OCI-M1 (cell line): ENCODE results near the gene UNC93B1.
A peak's percentile ranks its signal among the peaks of the same experiment; 100 is the strongest.
"Not testable (repeated sequence)": the region's sequence is repeated elsewhere in the genome, so short reads cannot be mapped to it uniquely, and the experiment has no call there.

Experiments used
- DNase-seq: peaks from one replicate; lab custom pipeline; 2025; lab: John Stamatoyannopoulos, UW

UNC93B1 gene

DNA sequence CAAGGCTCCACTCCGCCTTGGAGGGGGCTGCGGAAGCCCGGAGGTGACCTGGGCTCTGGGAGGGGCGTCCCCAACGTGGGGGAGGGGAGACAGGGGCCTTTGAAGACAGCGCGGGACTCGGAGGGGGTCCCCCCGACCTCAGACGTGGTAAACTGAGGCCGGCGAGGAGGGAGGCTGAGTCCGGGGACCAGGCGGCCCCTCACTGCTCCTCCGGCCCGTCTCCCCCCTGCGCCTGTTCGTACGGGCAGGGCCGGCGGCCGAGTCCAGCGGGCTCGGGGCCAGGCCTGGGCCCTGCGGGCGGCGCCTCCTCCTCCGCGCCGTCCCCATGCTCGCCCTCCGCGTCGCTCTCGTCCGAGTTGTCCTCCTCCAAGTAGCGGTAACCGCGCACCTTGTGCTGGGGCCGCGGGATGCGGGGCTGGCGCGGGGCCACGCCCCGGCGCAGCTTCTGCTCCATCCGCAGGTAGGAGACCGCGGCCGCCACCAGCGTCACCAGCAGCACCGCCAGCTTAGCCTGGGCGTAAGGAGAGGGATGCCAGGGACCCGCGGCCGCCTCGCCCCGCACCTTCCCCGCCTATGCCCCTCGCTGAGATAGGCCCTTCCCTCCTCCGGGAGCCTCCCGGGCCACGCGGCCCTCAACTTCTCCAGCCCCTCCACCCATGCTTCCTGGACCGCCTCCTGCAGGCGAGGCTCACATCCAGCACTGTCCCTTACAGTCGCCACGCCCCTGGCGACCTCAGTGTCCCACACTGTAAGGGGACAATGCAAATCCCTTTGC, 12.4 kb downstream of the UNC93B1 start:
- DNase-seq: not testable (repeated sequence)

DNA sequence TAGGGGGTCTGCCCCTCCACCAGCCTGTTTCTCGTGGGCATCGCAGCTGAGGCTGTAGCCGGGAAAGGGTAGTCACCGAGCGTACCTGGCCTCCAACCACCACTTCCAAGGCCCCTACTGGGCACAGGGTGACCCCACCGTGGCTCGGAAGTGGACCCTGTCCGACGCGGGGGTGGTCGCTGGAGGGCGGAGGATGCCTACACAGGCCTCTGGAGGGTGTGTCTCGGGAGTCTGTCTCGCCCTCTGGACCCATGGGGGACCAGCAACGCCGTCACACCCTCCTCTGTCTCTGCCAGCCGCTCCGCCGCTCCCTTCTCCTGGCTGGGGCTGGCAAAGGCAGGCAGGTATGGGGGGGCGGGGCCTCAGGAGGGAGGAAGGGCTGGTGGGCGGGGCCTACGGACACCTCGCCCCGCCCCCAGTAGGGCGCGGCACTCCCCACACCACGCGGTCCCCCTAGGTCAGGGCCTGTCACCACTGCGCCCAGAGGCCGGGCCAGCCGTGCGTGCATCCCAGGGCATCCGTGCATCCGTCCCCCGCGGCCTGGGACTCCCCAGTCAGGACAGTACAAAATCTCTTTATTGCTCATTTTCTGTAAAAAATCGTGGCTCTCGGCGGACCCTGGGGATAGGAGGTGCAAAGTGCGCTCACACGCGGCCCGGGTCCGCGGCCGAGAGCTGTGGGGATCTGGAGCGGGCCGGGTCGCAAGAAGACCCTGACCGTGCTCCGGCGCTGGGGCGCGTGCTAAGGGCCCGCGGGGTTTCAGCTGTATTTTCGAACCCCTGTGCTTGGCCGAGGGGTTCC, 13.2 kb downstream of the UNC93B1 start:
- DNase-seq: not testable (repeated sequence)

DNA sequence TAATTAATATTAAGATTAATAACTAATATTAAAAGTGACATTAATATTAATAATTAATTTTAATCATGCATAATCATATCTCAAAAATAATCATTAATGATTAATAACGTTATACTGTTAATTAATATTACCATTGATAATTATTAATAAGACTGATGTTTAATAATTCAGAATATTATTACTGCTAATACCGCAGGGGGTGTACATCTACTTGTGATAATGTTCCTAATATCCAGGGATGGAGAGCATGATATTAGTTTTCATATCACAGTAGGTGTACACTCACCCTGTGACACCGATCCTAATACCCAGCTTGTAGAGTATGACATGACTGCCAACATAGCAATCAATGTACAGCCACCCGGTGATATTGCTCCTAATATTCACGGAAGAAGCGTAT, 18.6 kb downstream of the UNC93B1 start:
- DNase-seq: not testable (repeated sequence)

DNA sequence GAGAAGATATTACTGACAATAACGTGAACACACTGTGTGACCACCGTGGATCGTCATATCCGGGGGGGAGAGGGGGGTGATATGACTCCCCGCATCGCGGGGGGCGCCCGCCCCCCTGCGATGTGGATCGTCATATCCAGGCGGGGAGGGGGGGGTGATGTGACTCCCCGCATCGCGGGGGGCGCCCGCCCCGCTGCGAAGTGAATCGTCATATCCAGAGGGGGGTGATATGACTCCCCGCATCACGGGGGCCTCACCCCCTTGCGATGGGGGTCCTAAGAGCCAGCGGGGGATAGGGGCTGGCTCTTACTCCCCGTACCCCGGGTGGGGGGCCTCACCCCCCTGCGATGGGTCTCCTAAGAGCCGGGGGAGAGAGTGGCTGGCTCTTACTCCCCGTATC, 19.9 kb downstream of the UNC93B1 start:
- no peak for DNase-seq

DNA sequence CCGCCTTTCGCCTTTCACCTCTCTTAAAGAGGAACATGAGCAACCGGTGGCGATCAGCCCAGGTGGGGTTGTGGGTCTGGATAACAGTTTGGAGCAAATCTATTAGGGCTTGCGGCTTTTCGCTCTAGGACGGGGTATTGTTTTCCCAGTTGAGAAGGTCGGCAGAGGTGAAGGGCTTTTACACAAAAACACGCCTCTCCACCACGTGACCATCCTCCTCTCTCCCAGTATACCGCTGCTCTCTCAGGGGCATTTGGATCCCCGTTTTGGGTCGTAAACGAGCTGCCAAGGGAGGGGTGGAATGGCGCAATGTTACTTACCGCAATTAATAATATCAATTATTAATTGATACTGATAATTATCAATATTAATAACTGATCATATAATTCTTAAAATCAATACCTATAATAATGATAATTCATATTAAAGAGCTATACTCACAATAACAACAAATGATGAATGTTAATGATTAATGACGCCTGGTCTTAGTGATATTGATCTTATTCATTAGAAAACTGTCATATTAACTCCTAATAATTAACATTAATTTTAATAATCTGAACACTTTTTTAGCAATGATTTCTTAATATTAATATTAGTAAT, 21.5 kb downstream of the UNC93B1 start:
- not testable (repeated sequence) for DNase-seq

DNA sequence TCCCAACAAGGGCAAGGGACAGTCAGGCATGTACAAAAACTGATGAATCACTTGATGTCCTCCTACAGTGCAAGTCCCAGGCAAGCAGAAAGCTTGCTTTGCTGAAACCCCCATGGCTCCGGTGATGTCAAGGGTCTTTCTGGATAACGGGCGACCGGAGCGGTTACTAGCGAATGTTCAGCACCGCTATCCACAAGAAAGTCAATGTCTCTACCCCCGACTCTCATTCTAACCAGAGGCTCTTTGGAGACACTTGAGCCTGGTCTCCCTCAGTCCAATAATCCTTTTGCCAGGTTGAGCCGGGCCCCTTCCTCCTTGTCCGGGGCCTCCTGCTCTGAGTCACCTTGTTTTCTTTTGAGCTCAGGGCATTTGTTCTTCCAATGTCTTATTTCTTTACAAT, 22.7 kb downstream of the UNC93B1 start:
- DNase-seq: not testable (repeated sequence)

DNA sequence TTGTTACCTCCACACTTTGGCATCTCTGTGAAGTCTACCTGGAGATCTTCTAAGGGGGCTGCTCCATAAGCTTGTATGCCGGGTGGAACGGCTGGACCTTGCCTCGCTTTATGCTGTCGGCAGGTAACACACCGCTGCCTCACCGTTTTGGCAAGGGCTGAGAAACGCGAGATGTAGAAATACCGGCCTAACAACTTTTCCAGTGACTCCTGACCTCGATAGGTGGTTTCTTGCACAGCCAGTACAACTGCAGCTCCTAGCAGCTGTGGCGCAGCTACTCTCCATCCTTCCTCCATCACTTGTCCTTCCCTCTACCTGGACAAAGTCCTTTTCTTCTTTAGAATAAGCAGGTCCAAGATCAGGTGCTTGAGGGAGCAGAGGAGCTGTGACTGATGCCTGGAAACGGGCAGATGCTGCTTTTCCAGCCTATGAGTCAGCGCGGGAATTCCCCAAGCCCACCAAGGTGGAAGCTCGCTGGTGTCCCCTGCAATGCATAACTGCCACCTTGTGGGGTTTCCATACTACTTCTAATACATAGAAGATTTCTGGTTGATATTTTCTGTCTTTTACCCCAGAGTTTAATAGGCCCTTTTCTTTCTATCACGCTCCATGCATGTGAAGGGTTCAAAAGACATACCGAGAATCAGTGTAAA, 25.0 kb downstream of the UNC93B1 start:
- not testable (repeated sequence) for DNase-seq

DNA sequence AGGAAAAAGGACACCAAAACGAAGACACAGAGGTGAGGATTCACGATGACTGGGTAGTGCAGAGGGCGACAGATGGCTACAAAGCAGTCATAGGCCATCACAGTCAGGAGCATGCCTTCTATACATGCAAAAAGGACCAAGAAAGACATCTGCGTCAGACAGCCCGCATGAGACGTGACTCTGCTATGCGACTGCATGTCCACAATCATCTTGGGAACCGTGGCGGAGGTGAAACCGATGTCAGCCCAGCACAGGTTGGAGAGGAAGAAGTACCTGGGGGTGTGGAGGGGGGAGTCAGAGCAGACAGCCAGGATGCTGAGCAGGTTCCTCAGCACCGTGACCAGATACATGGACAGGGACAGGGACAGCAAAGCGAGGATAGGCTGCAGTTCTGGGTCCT, 29.2 kb downstream of the UNC93B1 start:
- DNase-seq: not testable (repeated sequence)

DNA sequence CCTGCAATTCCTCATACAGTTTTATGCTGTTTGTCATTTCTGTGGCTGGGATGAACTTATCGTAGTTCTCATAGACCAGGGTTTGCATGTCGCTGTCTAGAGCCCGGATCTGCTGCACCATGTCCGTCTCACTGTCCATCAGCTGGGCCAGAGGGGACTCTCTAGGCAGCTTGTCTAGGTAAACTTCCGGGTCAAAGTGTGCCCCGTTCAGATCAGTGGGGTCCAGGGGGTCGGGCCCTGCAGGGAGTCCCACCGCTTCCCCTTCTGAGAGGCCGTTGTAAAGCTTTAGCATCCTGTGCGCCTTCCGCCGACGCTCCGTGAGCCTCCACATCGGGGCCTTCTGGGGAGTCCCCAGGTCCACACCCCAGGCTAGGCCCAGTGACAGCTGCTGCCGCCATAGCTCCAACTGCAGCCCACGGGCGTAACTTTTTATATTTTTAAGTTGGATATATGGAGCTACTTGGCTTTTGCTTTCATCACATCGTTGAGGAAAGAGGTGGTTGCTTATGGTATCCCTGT, 38.0 kb downstream of the UNC93B1 start:
- DNase-seq: not testable (repeated sequence)

DNA sequence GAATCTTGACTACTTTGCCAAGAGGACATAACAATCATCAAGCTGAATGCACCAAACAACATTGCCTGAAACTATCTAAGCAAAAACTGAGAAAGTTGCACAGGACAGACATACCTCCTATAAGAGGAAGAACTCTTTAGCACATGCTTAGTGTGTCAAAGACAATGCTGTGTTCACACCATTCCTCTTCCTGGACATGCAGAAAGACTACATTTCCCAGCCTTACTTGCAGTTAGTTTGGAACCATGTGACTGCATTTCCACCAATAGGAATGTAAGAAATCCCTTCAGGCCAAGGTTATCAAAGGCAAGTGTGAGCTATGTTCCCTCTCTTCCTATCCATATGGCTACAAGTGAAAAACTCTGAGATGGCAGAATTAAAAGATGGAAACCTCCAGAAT, 39.2 kb downstream of the UNC93B1 start:
- not testable (repeated sequence) for DNase-seq

DNA sequence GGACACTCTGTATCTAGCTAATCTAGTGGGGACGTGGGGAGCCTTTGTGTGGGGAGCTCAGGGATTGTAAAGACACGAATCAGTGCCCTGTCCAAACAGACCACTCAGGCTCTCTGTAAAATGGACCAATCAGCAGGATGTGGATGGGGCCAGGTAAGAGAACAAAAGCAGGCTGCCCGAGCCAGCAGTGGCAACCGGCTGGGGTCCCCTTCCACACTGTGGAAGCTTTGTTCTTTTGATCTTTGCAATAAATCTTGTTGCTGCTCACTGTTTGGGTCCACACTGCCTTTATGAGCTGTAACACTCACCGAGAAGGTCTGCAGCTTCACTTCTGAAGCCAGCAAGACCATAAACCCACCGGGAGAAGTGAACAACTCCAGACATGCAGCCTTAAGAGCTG, 40.0 kb downstream of the UNC93B1 start:
- DNase-seq: not testable (repeated sequence)

DNA sequence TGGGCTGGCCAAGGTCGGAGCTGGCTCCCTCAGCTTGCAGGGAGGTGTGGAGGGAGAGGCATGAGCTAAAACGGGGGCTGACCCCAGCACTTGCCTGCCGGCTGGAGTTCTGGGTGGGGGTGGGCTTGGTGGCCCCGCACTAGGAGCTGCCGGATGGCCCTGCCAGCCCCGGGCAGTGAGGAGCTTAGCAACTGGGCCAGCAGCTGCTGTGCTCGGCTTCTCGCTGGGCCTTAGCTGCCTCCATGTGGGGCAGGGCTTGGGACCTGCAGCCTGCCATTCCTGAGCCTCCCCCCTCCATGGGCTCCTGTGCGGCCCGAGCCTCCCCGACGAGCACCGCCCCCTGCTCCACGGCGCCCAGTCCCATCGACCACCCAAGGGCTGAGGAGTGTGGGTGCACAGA, 40.7 kb downstream of the UNC93B1 start:
- not testable (repeated sequence) for DNase-seq

DNA sequence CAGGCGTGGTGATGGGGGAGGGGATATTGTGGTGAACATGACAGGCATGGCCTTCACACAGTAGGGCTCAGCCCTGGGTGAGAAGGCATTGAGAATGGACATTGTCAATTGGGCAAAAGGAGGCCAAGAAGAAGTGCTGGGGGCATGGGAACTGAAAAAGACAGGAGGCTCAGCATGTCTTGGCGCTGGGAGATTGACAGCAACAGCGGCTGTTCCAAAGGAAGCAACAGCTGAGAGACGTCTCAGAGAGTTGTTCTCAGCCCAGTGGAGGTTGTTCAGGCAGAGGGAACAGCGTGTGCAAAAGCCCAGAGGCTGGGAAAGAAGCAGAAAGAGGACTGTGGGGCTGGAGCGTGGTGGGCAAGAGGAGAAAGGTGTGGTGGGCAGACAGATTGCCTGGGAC, 47.7 kb downstream of the UNC93B1 start:
- not testable (repeated sequence) for DNase-seq

DNA sequence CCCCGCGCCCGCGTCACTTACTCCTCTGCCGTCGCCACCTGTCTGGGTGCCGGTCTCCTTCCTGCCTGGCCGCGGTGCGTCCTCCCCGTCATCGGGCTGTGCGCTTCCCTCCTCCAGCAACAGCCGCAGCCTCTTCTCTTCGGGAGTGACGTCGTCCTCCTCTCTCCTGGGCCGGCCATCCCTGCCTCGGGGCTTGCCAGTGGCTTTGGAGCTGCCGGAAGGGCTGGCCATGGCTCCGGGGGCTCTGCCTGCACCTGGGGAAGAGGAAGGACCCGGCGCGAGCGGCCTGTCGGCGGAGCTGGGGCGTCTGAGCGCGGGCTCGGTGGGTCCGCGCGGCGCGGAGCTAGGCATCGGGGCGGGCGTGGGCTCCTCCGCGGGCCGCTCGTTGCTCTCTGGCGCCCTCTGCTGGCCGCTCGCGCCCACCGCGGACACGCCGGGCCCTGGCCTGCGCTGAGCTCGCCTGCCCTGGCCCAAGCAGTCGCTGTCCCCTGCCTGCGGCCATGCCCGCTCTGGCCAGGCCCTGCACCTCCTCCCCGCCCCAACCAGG, 48.4 kb downstream of the UNC93B1 start:
- DNase-seq: peak; percentile 79

DNA sequence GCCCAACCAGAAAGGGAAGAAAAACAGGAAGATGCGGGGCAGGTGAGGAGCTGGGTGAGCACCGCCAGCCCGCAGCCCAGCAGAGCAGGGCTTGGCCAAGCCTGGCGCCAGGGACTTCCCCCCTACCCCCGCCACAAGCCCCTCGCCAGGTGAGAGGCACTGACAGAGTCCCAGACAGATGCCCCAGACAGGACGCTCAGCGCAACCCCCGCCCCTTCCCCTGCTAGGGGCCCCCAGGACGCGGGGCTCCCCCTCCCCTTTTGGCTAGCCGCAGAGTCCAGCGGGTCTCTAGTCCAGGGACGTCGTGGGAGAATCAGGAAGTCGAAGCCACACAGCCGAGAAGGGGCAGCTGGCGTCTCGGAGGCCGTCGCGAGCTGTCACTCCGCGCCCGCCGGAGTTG, 48.9 kb downstream of the UNC93B1 start:
- not testable (repeated sequence) for DNase-seq

DNA sequence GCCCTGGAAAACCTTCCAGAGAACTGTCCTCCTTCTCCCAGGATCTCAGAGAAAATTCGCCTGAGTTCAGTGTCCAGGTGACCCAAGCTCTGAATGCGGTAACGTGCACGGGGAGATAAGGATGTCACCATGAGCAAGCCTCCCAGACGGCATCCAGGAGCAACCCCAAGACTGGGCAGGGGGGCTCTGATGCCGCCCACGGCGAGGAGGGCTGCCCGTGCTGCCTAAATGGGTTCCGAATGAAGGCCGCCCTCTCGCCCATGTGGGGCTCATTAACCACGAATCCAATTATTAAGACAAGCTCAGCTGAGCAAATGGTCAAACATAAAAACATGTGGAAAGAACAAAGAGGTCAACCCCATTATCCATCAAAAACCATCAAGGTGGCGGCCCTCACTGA, 49.6 kb downstream of the UNC93B1 start:
- not testable (repeated sequence) for DNase-seq

DNA sequence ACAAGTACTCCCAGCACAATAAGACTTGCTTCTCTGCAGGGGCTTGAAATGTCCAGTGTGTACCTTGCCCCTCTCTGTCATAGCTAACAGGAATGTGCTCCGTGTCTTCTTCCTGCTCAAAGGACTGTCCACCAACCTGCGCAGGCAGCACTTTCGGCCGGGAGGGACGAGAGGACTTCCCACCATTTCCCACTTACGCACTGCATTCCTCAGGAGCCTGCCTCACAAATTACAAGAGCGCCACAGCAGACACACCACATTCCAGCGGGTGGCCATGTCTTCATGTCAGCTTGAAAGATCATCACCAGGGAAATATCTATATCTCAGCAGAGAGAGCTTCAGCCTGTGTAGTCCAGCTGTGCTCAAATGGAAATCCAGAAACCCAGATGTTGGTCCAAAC, 53.2 kb downstream of the UNC93B1 start:
- DNase-seq: not testable (repeated sequence)

DNA sequence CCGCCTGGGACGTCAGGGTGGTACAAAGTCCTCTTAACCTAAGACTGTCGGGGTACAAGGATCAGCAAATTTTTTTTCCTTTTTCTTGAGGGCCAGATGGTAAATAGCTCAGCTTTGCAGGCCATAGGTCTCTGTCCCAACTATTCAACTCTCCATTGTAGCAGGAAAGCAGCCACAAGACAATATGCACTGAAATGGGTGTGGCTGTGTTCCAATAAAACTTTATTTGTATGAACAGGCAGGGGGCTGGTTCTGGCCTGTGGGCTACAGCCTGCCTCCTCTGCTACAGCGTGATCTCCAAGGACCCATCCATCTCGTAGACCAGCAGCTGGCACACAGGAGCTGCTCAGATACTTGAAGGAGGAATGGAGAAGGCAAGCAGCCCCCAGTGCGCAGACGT, 56.1 kb downstream of the UNC93B1 start:
- DNase-seq: not testable (repeated sequence)

DNA sequence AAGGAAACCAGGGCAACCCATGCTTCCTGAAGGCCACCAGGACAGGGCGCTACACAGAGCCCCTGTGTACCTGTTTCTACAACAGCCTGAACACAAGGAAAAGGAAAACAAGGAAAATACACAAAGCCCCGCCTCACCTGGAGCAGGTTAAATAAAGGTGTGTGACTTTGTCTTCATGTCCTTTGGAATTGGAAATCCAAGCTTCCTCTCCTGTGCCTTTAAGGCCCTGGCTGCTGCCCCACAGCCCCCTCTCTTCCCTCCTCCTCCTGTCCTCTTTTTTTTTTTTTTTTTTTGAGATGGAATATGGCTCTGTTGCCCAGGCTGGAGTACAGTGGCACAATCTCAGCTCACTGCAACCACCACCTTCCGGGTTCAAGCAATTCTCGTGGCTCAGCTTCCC, 57.5 kb downstream of the UNC93B1 start:
- not testable (repeated sequence) for DNase-seq

DNA sequence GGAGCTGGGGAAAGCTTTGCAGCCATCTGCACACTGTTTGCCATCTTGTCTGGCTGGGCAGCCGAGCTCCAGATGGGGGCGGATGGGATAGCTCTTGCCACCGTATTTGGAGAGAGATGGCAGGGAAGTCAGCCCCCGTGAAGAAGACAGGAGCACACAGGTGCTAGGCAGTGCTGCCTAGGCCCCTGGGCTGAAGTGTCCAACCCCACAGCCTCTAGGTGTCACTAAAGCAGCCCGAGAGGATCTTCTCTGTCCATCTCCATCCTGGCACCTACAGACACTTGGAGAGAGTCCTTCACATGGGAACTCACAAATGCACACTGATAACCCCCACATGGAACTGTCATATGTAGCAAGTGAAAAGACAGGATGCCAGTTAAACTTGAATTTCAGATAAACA, 60.5 kb downstream of the UNC93B1 start:
- DNase-seq: peak; percentile 0
